Pons (tissue), 1 donor: Measurements from ENCODE around the gene C17orf78.
"Not testable (repeated sequence)": the region's sequence is repeated elsewhere in the genome, so short reads cannot be mapped to it uniquely, and the experiment has no call there.

ENCODE experiments used
- DNase-seq: peaks from one replicate; pipeline ENCODE4 v3.0.0-alpha.2; 2016; ENCODE audit warnings: low spot score

The C17orf78 gene

DNA sequence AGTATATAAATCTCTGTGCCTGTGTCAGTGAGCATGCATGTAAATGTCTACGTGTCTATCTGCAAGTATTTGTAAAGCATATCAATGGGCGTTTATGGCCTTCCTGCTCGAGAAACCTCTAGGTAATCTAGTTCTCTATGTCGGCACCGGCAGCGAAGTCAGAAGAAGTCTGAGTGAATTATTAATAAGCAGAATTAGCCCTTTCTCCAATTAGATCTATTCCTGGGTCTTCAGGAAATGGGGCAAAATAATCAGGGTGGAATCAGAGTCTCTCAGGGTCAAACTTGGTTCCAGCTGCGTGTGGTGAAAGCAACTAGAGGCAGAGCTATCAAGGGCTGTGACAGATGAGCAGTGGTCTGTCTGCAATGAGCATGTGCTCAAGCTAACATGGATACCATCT lies at the start of gene C17orf78:
Gene C17orf78, plus strand, starts transcription at position 280 of the 400 bp plus-strand sequence. Its CDS starts 108 bp downstream, at position 388.
- no peak for DNase-seq

DNA sequence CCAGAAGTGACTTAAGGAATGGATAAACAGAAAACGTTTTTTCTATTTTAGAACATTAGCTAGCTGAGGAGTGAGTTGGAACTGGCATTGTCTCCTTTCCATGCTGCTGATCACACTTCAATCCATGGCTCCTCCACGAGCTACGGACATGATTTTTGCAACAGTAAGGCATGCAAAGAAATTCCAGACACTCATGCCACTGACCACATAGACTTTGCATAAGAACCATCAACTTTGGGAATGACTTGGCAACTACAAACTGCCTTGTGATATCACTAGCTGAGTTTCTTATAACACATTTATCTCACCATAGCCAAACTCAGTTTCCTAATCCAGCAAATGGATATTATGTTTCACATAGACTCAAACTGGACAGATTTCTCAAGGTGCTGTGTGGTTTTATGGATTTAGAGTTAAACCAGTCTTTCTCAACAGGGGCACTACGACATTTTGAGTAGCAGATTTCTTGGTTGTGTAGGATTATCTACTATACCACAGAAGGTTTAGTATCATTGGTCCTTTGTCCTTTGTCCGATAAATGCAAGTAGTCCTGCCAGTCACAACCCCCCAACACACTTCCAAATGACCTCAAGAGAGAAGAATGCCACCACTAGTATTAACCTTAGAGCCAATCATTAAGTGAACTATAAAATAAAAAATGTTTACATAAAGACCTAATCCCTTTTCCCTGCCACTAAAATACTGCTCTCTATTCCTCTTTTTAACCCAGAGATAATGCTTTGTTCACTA lies 48.3 kb upstream of the C17orf78 start:
- DNase-seq = no peak

DNA sequence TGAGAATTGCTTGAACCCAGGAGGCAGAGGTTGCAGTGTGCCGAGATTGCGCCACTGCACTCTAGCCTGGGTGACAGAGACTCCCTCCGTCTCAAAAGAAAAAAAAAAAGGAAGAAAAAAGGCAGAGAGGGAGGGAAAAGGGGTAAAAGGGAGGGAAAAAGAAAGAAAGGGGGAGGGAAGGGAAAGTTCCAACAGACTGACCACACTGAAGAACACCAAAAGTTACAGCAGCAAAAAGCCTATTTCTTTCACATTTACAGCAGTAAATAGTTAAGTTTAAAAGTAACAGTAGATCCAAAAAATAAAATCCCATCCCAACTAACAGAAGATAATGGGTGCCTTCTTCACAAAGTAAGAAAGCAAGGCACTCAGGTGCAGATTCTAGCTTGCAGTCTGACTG lies 36.9 kb upstream of the C17orf78 start:
- no peak for DNase-seq

DNA sequence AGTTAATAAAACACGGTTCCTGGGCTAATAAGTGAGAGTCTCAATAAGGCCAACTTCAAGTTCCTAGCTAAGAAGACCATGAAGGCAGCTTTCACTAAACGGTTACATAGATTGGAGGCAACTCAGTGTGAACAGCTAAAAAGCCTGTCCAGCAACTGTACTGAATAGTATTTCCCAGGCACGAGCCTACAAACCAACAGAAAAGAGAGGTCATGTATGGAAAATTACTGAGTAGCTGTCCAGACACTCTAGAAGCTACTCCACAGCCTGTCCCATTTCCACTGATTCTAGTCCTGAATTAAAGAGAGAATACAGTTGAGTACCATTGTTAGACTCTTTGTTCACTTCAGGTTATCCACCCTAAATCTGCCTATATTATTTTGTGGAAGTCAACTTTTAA lies 36.5 kb upstream of the C17orf78 start:
- DNase-seq = peak; percentile 11

DNA sequence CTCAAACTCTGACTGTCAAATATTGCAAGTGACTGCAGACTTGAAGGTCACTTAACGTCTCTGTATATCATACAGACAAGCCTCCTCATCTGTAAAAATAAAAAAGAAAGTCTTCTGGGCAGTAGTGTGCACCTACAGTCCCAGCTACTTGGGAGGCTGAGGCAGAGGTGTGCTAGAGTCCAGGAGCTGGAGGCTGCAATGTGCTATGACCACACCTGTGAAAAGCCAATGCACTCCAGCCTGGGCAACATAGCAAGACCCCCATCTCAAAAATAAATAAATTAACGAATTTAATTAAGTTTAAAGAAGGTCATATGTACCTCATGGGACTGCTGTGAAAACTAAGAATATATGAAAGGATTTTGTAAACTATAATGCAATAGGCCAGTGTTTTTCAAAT lies 35.0 kb upstream of the C17orf78 start:
- no peak for DNase-seq

DNA sequence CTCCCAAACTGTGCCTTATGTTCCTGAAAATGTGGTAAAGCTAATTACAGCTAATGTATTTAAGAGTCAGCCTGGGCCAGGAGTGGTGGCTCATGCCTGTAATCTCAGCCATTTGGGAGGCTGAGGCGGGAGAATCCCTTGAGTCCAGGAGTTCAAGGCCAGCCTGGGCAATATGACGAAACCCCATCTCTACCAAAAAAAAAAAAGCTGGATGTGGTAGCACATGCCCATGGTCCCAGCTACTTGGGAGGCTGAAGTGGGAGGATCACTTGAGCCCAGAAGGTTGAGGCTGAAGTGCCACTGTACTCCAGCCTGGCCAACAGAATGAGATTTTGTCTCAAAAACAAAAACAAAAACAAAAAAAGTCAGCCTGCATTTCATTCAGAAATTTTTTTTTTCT lies 33.2 kb upstream of the C17orf78 start:
- DNase-seq = no peak

DNA sequence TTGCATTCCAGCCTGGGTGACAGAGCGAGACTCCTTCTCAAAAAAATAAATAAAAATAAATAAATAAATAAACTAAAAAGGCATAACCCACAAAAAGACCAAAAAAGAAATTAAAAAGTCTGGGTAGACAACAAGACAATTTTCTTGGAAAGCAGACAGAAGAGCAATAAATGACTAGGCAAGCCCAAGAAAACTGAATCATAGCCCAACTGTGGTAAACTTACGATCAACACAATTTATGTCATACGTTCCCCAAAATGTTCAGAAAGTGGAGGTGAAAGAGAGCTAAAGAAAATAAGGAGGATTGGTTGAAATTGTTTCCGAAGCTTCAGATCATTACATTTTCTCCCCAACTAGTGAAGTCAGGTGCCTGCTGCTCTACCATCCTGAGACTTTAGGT lies 31.3 kb upstream of the C17orf78 start:
- DNase-seq = no peak

DNA sequence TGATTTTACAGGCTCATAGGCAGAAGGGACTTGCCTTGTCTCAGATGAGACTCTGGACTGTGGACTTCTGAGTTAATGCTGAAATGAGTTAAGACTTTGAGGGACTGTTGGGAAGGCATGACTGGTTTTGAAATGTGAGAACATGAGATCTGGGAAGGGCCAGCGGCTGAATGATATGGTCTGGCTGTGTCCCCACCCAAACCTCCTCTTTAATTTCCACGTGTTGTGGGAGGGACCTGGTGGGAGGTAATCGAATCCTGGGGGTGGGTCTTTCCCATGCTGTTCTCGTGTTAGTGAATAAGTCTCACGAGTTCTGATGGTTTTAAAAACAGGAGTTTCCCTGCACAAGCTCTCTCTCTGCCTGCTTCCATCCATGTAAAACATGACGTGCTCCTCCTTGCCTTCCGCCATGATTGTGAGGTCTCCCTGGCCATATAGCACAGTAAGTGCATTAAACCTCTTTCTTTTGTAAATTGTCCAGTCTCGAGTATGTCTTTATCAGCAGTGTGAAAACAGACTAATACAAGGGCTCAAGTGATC lies 28.9 kb upstream of the C17orf78 start:
- DNase-seq = not testable (repeated sequence)

DNA sequence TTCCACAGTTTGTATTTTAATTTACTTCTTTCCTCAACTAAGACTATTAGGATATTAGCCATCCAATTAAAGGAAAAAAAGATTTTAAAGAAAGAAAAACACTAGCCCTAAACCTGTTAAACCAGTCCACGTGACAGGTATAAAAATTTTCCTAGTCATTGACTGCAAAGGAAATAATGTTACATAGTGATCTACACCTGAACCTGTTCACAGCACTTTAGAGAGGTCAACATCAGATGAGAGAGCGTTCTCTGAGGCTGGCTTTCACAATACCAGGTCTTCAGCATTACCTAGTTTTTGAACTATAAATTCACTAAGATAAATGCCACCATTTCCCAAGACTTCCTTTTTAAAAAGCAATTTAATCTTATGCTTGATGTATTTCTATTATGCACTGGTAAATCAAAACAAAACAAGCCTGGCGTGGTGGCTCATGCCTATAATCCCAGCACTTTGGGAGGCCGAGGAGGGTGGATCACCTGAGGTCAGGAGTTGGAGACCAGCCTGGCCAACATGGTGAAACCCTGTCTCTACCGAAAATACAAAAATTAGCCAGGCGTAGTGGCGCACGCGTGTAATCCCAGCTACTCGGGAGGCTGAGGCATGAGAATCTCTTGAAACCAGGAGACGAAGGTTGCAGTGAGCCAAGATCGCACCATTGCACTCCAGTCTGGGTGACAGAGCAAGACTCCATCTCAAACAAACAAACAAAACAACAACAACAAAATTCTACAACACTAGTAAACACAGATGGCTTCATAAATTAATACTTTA lies 18.8 kb upstream of the C17orf78 start:
- DNase-seq = not testable (repeated sequence)

DNA sequence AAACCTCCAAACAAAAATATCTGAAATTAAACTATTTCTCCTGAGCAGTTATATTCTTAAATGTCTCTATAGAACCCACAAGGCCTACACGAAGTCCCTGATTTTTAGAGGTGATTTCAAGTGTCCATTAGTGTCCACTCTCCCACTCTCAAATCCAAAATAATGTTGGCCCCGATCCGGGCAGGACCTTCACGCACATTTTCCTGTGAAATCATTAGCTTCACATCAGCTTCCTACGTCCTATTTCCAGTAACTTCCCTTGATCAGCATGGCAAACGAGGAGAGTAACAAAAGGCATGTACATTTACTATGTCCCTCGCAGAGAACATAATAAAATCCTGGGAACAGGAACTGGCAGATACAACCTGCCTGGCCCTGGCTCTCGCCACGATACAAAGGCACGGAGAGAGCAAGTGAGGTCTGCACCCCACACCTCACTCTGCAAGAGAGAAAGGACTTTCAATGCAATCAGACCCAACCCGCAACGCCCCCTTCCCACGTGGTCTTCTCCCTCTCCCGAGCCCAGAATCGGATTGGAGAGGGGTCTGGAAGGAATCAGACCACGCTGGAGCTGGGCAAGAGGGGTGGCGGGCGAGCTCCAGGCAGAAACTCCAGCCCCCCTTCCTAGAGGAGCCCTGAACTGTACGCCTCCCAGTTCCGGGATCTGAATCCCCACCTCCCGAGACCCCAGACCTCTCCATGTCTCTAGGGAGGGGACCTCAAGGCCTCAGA lies 17.5 kb upstream of the C17orf78 start:
- peak; percentile 69 for DNase-seq

DNA sequence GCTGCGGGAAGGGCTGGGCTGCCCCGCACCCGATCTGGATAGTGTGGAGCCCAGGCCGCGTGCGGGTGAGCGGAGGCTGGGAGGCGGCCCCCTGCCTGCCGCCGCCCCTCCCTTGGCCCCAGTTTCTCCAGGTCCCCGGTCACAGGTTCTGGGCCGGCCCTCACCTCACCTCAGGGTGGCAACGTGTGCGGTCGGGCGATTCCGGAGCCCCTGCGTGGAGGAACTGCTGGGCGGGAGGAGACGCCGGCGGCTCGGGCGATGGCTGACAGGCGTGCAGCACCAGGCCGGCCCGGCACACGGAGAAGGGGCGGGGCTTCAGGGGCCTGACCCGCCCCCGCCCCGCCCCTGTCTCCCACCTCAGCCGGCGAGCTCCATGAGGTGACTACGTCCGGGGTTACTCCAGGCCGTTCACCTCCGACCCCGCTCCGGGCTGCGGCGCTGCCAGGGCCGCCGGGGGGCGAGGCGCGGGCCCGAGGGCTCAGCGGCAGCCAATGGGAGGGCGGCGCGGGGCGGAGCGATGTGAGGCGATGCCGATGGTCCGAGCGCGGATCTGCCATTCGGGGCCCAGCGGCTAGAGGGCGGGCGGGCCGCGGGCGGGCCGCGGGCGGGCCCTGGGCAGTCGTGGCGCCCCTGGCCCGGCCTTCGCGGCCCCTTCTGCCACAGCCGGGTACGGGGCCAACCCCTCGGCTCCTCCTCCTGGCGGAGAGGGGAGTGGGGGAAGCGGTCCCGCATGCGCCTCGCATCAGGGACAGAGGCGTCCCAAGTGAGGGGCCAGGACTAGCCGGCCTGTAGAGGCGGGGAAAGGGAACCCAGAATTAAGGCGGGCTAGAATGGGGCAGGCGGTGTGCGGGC lies 16.7 kb upstream of the C17orf78 start:
- peak; percentile 95 for DNase-seq

DNA sequence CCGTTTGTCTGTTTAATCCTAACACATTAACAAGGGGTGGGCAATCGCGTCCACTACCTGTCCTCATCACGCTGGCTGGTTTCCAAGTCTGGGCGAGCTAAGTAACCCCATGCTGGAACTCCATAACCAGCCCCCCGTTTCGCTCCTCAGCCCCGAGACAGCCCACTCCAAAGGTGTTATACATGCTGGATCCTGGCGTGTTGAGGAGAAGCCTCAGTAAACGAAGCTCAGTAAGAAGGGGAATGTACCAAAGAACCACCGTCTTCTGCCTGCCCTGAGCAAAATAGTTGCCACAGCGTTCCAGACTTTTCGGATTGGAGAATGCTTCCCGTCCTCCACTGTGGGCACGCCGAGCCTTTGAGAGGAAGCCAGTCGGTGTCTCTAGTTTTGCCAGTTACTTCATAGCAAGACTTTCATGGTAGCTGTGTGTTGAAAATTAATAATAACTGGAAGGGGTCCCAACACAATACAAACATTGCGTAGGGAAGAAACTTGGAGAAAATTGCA lies 16.1 kb upstream of the C17orf78 start:
- DNase-seq = no peak

DNA sequence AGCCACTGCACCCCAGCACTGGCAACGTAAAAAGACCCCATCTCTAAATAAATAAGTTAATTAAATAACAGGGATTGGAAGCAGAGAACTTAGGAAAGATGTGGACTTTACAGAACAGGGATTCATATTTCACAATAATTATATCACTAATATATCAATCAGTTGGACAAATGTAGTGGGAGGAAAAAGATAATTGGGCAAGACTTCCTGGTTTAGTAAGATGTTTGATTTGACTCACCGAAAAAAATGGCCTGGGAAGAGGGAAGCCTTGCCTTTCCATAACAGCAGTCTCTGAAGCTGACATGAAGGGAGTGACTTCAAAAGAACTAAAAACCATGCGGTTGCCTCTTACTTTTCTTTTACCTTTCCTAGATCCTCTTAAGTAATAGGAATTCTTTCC lies 15.2 kb upstream of the C17orf78 start:
- DNase-seq = no peak

DNA sequence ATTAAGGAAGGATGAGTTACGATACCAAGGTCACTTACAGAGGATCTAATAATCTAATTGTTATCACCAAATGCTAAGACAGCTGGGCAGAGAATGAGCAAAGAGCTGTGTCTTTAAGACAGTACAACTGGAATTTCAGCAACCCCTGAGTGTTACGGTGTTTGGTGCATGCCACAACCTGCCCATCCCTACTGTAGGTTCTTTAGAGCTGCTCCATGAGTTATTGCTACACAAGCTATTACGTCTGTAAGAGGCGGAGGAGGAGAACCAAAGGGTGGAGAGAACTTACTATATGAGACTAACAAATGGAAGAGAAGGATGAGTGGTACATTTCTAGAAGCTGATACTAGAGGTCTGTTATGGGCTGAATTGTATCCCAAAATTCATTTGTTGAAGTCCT lies 14.2 kb upstream of the C17orf78 start:
- no peak for DNase-seq

DNA sequence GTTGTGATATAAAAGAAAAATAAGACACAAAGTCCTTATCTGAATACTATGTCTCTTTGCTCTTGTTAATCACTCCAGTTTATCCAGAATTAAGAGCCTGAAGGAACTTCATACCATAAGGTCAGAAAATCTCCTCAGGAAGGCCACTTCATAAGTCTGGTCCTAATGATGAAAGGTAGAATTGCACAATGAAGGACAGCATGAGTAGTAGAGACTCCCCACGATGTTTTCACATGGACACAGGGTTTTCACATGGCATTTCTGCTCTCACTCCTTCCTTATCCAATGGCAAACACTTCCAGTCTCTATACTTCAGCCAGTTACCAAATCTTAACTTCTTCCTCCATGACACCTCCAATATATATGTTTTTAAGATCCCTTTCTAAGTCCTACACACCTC lies 10.2 kb upstream of the C17orf78 start:
- DNase-seq = no peak

DNA sequence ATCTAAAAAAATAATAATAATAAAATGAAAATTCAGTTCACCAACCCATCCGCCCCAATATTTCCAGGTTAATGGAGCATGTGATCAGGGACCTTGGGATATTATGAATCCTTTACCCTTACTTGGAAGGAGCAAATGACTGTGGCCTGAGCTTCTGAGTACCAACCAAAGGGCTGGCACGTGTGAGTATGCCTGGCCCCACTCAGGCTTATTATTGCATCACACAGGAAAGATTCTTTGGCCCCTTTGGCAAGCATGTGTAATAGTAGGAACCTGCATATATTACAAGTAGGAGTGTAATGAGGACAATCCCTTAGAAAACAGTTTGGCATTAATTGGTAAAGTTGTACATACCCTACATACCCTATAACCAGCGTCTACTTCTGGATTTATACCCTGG lies 7.2 kb upstream of the C17orf78 start:
- no peak for DNase-seq

DNA sequence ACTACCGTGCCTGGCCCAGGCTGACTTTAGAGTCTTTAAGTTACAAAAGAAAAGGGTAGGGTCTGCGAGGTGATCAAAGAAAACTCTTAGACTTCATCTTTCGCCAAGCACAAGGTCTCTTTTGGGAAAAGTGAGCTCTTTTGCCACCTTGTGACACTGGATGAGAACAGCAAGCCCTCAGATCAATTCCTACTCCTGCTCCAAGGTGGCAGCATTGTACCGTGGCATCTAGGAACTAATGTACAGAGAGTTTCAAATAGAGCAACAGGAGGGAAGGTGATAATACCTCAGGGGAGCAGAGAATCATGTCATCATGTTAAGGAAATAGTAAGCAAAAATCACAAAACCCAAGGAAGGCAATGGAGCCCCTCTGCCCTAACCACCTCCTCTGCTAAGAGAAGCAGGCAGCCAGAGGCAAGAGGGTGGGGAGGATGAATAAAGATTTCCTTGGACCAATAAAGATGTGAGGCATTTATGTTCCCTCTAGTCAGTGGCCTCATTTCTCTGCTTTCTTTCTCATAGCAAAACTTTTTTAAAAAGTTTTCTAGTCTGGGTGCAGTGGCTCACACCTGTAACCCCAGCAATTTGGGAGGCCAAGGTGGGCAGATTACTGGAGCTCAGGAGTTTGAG lies 2.1 kb upstream of the C17orf78 start:
- peak; percentile 92 for DNase-seq

DNA sequence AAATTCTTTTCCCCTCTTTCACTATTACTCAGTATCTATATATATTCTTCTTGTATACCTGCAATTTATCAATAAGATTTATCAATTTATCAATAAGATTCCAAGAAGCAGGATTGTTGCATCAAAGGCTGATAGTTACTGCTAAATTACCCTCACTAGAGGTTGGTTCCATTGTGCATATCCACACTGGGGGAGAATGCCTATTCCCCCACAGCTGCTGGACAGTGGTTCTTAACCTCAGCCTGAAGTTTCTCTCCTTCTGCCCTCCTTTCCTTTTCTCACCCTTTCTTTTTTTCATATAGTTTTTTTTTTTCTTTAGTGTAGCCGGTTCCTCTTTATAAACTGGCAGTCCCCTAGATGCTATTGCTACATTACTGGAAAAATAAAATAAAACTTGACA lies 6.3 kb downstream of the C17orf78 start:
- no peak for DNase-seq

DNA sequence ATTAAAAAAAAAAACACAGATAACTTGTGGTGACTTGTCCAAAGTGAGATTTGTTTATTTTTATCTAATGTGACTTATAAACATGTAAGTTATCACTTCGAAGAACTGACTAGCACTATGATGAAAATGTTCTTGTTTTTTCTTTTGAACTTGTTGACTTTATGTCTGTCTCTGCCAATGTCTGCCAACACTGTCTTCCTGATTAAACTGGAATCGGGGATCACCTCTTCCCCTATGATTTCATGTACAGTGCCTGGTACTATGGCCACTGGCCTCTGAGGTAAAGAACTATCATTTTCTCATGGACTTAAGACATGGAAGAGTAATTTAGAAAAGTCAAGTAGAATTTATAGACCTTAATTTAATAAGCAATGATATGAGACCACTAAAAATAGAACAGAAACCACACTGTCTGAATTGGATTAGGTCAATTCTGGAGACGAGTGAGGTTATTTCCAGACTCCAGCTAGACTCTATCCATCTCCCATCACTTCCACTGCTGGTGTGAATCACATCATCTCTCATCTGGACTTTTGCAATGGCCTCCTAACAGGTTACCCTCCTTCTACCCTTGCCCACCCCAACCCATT lies 8.9 kb downstream of the C17orf78 start:
- DNase-seq = no peak

DNA sequence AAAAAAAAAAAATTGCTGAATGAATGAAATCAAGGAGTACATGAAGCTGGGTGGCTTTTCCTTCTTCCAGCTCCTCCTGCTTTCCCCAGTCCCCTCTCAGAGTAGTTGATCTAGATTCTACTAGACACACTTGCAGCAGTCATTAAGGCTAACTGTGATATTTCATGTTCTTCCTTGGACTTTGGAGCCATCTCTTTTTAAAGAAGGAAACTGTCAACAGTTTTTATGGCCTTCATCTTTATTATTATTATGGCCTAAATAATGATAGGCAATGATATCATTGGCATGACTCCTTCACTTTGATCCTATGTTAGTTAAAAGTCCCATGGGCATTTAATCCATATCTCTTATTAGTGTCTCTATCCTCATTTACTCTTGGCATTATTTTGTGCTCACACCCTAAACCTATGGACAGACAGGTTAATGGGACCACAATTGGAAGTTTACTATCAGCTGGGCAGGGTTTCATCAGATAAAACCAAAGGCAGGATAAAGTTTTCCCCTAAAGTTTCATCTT lies 9.7 kb downstream of the C17orf78 start:
- DNase-seq = no peak
